Keratinocyte (primary cell): ENCODE measurements around the gene HSD11B1L. TPM values are rescaled to one million over a fixed set of nuclear protein-coding genes. Genes with fewer than 3 reads are reported as not detected.

ENCODE experiments used
- DNase-seq: peaks from one replicate; pipeline ENCODE4 v3.0.0-alpha.2; 2011; ENCODE audit warnings: low read depth, missing footprints, low spot score
- FAIRE-seq: peaks from 2 replicates; lab custom pipeline; 2011; peaks lifted over from hg19 to GRCh38; lab: Jason Lieb, UNC
- H2AFZ ChIP-seq: 2 replicates; pipeline ENCODE4 v1.6.0; 2012; ENCODE audit warnings: low read length, control low read depth, inconsistent platforms; ENCODE audit not compliant: control insufficient read depth
- H3K27ac ChIP-seq: 2 replicates; pipeline ENCODE4 v1.5.1; 2011; ENCODE audit warnings: low read length; ENCODE audit not compliant: control insufficient read depth, insufficient read depth
- H3K27me3 ChIP-seq: 3 replicates; pipeline ENCODE4 v1.6.0; 2011; ENCODE audit warnings: low read length; ENCODE audit not compliant: control insufficient read depth, insufficient read depth; ENCODE audit errors: extremely low read depth
- H3K36me3 ChIP-seq, 2 experiments: 2 replicates in 1 of 2; 3 replicates in 1 of 2; pipeline ENCODE4 v1.5.1; 2011; ENCODE audit warnings: low read length in 2 of 2, mild to moderate bottlenecking in 1 of 2; ENCODE audit not compliant: control insufficient read depth in 2 of 2, insufficient read depth in 2 of 2; ENCODE audit errors: extremely low read depth in 1 of 2
- H3K4me1 ChIP-seq: 3 replicates; pipeline ENCODE4 v1.5.1; 2011; ENCODE audit warnings: low read length; ENCODE audit not compliant: control insufficient read depth, insufficient read depth; ENCODE audit errors: extremely low read depth
- H3K4me2 ChIP-seq: 3 replicates; pipeline ENCODE4 v1.6.0; 2011; ENCODE audit warnings: low read depth, low read length; ENCODE audit not compliant: control insufficient read depth, insufficient read depth; ENCODE audit errors: extremely low read depth
- H3K4me3 ChIP-seq, 3 experiments: fragments of 200-600 bp in 1 of 3; sonication (generic) in 1 of 3; 2 replicates in 2 of 3; 3 replicates in 1 of 3; pipeline ENCODE4 v1.5.1; 2011 to 2016; ENCODE audit warnings: low read length in 3 of 3, mild to moderate bottlenecking in 3 of 3, control low read depth in 2 of 3, inconsistent platforms in 1 of 3, low read depth in 1 of 3, mixed read lengths in 1 of 3, mixed run types in 1 of 3, moderate library complexity in 1 of 3; ENCODE audit not compliant: control insufficient read depth in 2 of 3, insufficient read depth in 2 of 3; ENCODE audit errors: extremely low read depth in 1 of 3
- H3K79me2 ChIP-seq: 2 replicates; pipeline ENCODE4 v1.6.0; 2012; ENCODE audit warnings: low read length; ENCODE audit not compliant: control insufficient read depth, insufficient read depth
- H3K9ac ChIP-seq: 3 replicates; pipeline ENCODE4 v1.6.0; 2011; ENCODE audit warnings: low read length; ENCODE audit not compliant: control insufficient read depth, insufficient read depth; ENCODE audit errors: extremely low read depth
- H3K9me1 ChIP-seq: 3 replicates; pipeline ENCODE4 v1.6.0; 2011; ENCODE audit warnings: low read length; ENCODE audit not compliant: control insufficient read depth, insufficient read depth; ENCODE audit errors: extremely low read depth
- H3K9me3 ChIP-seq: 2 replicates; pipeline ENCODE4 v1.5.1; 2012; ENCODE audit warnings: low read depth, low read length; ENCODE audit not compliant: control insufficient read depth
- H4K20me1 ChIP-seq: 3 replicates; pipeline ENCODE4 v1.6.0; 2011; ENCODE audit warnings: low read length; ENCODE audit not compliant: control insufficient read depth, insufficient read depth; ENCODE audit errors: extremely low read depth
- EZH2 ChIP-seq: IDR thresholded peaks from one replicate; pipeline ENCODE4 v1.6.1; 2012; ENCODE audit warnings: inconsistent platforms, mild to moderate bottlenecking, low read length, moderate library complexity
- dilution Hi-C: fragments of 300-500 bp; cut with MboI; formaldehyde crosslinking; loops from one replicate; pipeline ENCODE4 v1.7.0; 2020; ENCODE audit warnings: low sequenced_read_pairs; ENCODE audit not compliant: extremely low pct_ligation_motif_present
- polyA plus RNA-seq, 5 experiments: library from polyadenylated mRNA; depleted of rRNA in 3 of 5; stranded (reverse) in 3 of 5; stranded (forward) in 1 of 5; unstranded in 1 of 5; fragments of >200 nt; gene quantifications; 1 replicate in 1 of 5; 2 replicates in 3 of 5; 3 replicates in 1 of 5; pipeline versions ENCODE4 v1.2.1 to v1.2.3, GENCODE V29; 2011 to 2012; ENCODE audit warnings: missing spikeins in 2 of 5, low read depth in 1 of 5, low replicate concordance in 1 of 5
- TF ChIP-seq, protein P1 (sequence below), 3 experiments: IDR thresholded peaks in 1 of 3; conservative IDR thresholded peaks in 1 of 3; optimal IDR thresholded peaks in 1 of 3; 2 replicates in 2 of 3; 3 replicates in 1 of 3; pipeline versions ENCODE3 to v1.5.1; 2011; ENCODE audit warnings: low read length in 3 of 3, mild to moderate bottlenecking in 3 of 3, moderate library complexity in 2 of 3, control low read depth in 1 of 3, inconsistent platforms in 1 of 3; ENCODE audit not compliant: insufficient read depth in 2 of 3; ENCODE audit errors: extremely low read depth in 1 of 3

Gene HSD11B1L
- polyA plus RNA-seq, 1 donor (not counting 4 experiments of a cell fraction or from before 2014, with no cell fraction given): 3.7 TPM

DNA sequence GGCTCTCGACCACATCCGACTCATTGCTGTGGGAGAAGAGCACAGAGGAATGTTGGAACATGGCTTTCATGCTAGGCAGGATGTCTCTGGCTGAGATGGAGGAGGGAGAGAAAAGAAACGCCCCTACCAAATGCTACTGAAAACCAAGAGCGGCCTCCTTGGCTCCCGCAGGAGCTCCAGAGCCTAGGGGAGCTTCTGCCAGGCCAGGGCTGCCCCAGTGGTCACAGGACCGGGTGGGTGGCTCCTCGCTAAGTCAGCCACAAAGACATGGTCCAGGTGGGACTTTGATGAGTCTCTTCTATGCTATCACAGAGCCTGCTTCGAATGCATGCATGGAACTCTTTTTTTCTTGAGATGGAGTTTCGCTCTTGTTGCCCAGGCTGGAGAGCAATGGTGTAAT lies 32.4 kb downstream of the HSD11B1L start:
- Histone ChIP-seq H3K9ac (no peak overlapping the region), H4K20me1 (peaks cover 13% of the 10 kb centered on the region), H3K4me1 (peaks cover 10% of the 10 kb centered on the region), H3K27me3 (no peaks in the 10 kb centered on the region), H3K79me2 (peaks cover 35% of the 10 kb centered on the region), H3K9me1 (no peaks in the 10 kb centered on the region), H3K4me3 (no peak overlapping the region), H2AFZ (no peak overlapping the region), H3K36me3 (peaks cover 34 to 49% of the 10 kb centered on the region in 2 experiments), H3K27ac (no peak overlapping the region), H3K4me2 (no peak overlapping the region), H3K9me3 (no peaks in the 10 kb centered on the region)
- dilution Hi-C loops: no loop called here
- TF ChIP-seq EZH2: no peak
- TF ChIP-seq, protein P1, sequence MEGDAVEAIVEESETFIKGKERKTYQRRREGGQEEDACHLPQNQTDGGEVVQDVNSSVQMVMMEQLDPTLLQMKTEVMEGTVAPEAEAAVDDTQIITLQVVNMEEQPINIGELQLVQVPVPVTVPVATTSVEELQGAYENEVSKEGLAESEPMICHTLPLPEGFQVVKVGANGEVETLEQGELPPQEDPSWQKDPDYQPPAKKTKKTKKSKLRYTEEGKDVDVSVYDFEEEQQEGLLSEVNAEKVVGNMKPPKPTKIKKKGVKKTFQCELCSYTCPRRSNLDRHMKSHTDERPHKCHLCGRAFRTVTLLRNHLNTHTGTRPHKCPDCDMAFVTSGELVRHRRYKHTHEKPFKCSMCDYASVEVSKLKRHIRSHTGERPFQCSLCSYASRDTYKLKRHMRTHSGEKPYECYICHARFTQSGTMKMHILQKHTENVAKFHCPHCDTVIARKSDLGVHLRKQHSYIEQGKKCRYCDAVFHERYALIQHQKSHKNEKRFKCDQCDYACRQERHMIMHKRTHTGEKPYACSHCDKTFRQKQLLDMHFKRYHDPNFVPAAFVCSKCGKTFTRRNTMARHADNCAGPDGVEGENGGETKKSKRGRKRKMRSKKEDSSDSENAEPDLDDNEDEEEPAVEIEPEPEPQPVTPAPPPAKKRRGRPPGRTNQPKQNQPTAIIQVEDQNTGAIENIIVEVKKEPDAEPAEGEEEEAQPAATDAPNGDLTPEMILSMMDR (optimal IDR thresholded peaks at IDR 0.05 in 1 of 3, IDR thresholded peaks at IDR 0.05 in 1 of 3, conservative IDR thresholded peaks at IDR 0.05 in 1 of 3; ENCODE audit: extremely low read depth in 1 of 3, insufficient read depth in 2 of 3, low read length in 3 of 3): no peak
- FAIRE-seq (no peak), DNase-seq (no peak)

DNA sequence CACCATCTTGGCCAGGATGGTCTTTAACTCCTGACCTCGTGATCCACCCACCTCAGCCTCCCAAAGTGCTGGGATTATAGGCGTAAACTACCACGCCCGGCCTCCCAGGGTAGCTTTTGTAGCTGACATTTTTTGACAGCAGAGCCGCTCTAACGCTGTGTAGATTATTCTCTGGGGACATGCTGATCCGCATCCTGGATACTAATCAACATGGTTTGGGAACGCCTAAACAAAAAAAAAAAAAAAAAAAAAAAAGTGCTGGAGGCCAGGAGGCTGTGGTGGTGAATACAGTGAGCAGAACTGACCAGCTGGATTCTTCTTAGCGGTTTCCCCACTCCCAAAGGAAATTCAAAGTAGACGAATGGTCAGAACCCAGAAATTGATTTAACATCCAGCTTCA lies 34.0 kb downstream of the HSD11B1L start:
- FAIRE-seq: no peak
- no peak overlapping the region for H3K4me3 ChIP-seq
- H3K27ac ChIP-seq: no peak overlapping the region
- no peaks in the 10 kb centered on the region for H3K9me3 ChIP-seq
- peaks cover 19% of the 10 kb centered on the region for H3K4me1 ChIP-seq
- no peaks in the 10 kb centered on the region for H3K27me3 ChIP-seq
- H3K9me1 ChIP-seq: no peaks in the 10 kb centered on the region
- DNase-seq: no peak
- dilution Hi-C loops: no loop called here
- TF ChIP-seq, protein P1 (optimal IDR thresholded peaks at IDR 0.05 in 1 of 3, IDR thresholded peaks at IDR 0.05 in 1 of 3, conservative IDR thresholded peaks at IDR 0.05 in 1 of 3; ENCODE audit: extremely low read depth in 1 of 3, insufficient read depth in 2 of 3, low read length in 3 of 3): no peak
- TF ChIP-seq EZH2: no peak
- H3K4me2 ChIP-seq: no peak overlapping the region
- H4K20me1 ChIP-seq: peaks cover 13% of the 10 kb centered on the region
- no peak overlapping the region for H3K9ac ChIP-seq
- H3K36me3 ChIP-seq: peaks cover 31 to 49% of the 10 kb centered on the region in 2 experiments
- H3K79me2 ChIP-seq: peaks cover 51% of the 10 kb centered on the region
- H2AFZ ChIP-seq: no peak overlapping the region
